ENCODE results near the gene SLC30A9.

DNA sequence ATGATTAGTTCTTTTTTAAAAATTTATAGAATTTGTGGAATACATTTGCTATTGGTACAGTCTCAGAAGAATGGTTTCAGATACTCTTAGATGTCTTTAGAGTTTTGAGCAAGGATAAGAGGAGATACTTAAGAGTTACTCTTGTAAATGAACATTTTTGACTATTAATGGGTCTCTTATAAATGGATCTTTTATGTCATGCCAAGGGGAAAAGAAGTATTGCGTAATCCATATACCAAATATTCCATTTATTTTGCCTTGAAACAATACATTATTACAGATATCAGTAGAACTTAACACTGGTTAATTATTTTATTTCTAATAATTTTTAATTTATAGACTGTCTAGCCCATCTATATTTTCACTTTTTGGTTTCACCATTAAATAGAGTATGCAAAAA lies 25.9 kb upstream of the SLC30A9 start:
- TF ChIP-seq EZH2 (IDR thresholded peaks at IDR 0.05), result no peak
- TF ChIP-seq, protein P1, sequence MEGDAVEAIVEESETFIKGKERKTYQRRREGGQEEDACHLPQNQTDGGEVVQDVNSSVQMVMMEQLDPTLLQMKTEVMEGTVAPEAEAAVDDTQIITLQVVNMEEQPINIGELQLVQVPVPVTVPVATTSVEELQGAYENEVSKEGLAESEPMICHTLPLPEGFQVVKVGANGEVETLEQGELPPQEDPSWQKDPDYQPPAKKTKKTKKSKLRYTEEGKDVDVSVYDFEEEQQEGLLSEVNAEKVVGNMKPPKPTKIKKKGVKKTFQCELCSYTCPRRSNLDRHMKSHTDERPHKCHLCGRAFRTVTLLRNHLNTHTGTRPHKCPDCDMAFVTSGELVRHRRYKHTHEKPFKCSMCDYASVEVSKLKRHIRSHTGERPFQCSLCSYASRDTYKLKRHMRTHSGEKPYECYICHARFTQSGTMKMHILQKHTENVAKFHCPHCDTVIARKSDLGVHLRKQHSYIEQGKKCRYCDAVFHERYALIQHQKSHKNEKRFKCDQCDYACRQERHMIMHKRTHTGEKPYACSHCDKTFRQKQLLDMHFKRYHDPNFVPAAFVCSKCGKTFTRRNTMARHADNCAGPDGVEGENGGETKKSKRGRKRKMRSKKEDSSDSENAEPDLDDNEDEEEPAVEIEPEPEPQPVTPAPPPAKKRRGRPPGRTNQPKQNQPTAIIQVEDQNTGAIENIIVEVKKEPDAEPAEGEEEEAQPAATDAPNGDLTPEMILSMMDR (IDR thresholded peaks at IDR 0.05), result no peak

Data from neural progenitor cell (in vitro differentiated cells).